ENCODE data around the gene SORCS2.
"Not testable (repeated sequence)": the region's sequence is repeated elsewhere in the genome, so short reads cannot be mapped to it uniquely, and the experiment has no call there.

SORCS2 gene

DNA sequence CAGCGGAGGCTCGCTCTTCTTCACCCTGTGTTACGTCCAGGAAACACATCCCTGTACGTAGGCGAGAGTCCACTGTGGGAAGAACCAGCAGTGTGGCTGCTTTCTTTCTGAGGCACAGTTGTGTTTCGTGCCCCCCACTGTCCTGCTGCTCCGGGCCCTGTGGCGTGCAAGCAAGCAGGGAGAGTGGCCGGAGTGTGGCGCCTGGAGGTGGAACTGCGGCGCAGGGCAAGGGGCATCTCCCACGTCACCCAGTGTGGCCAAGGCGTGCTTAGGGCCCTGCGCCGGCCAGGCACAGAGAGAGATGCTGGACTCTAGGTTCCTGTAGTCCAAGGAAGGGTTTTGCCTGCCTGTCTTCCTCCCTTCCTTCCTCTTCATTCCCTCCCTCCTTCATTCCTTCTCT is 255.7 kb downstream of the SORCS2 start:
- H3F3A ChIP-seq (ENCODE audit: control insufficient read depth, insufficient read depth) = no peaks in the 10 kb centered on the region
- H3K79me2 ChIP-seq (ENCODE audit: control insufficient read depth, low read length) = no peaks in the 10 kb centered on the region
- H3K9me3 ChIP-seq (ENCODE audit: control insufficient read depth, insufficient read depth, low read length) = peaks cover 17% of the 10 kb centered on the region

GRCh38 chr4:7450775-7451433 is 258.6 kb downstream of the SORCS2 start:
- Histone ChIP-seq H3K27me3 (ENCODE audit: control insufficient read depth, low read length) (no peaks in the 10 kb centered on the region), H3K4me1 (ENCODE audit: control insufficient read depth, low read length) (no peaks in the 10 kb centered on the region), H3K4me3 (ENCODE audit: low read length) (no peak overlapping the region), H3K36me3 (ENCODE audit: control insufficient read depth, low read length) (no peaks in the 10 kb centered on the region), H3K9me3 (ENCODE audit: control insufficient read depth, insufficient read depth, low read length) (peaks cover 17% of the 10 kb centered on the region), H3F3A (ENCODE audit: control insufficient read depth, insufficient read depth) (no peaks in the 10 kb centered on the region), H3K9me2 (replicated peaks; ENCODE audit: control insufficient read depth, low read length) (no peaks in the 10 kb centered on the region), H3K4me2 (ENCODE audit: low read length) (no peak overlapping the region), H4K20me1 (ENCODE audit: control insufficient read depth, insufficient read depth, low read depth, low read length) (no peaks in the 10 kb centered on the region), H3K79me2 (ENCODE audit: control insufficient read depth, low read length) (no peaks in the 10 kb centered on the region), H3K27ac (ENCODE audit: low read depth, low read length) (no peak overlapping the region)
- no peak for TF ChIP-seq EZH2phosphoT487 (IDR thresholded peaks at IDR 0.05; ENCODE audit: borderline replicate concordance, low read length)

More for the DNA sequence above, 255.7 kb downstream of the SORCS2 start:
- Histone ChIP-seq H4K20me1 (ENCODE audit: control insufficient read depth, insufficient read depth, low read depth, low read length) (no peaks in the 10 kb centered on the region), H3K9me2 (replicated peaks; ENCODE audit: control insufficient read depth, low read length) (no peaks in the 10 kb centered on the region), H3K4me2 (ENCODE audit: low read length) (no peak overlapping the region), H3K27ac (ENCODE audit: low read depth, low read length) (no peak overlapping the region), H3K4me3 (ENCODE audit: low read length) (no peak overlapping the region), H3K36me3 (ENCODE audit: control insufficient read depth, low read length) (no peaks in the 10 kb centered on the region), H3K4me1 (ENCODE audit: control insufficient read depth, low read length) (no peaks in the 10 kb centered on the region), H3K27me3 (ENCODE audit: control insufficient read depth, low read length) (no peaks in the 10 kb centered on the region)
- TF ChIP-seq CTCF (IDR thresholded peaks at IDR 0.05; ENCODE audit: low read depth, low read length, poor library complexity, severe bottlenecking) (no peak), EZH2phosphoT487 (IDR thresholded peaks at IDR 0.05; ENCODE audit: borderline replicate concordance, low read length) (no peak)

DNA sequence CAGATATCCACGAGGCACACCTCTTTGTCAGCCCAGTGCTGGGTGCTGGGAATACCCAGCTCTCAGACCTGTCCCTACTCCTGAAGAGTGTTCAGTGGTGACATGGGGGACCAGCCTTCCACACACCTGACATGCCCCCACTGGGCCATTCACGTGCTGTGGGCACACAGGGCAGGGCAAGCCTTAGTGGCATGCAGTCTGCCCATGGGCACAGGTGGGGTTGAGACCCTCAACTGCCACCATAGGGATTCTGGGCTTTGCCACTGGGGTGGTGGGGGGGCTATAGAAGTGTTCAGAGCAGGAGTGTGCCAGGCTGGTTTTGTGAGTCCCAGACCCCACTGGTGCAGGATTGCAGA is 259.1 kb downstream of the SORCS2 start:
- Histone ChIP-seq H3K4me3 (ENCODE audit: low read length) (no peak overlapping the region), H3K9me2 (replicated peaks; ENCODE audit: control insufficient read depth, low read length) (no peaks in the 10 kb centered on the region), H3K36me3 (ENCODE audit: control insufficient read depth, low read length) (no peaks in the 10 kb centered on the region), H4K20me1 (ENCODE audit: control insufficient read depth, insufficient read depth, low read depth, low read length) (no peaks in the 10 kb centered on the region), H3K9me3 (ENCODE audit: control insufficient read depth, insufficient read depth, low read length) (peaks cover 17% of the 10 kb centered on the region), H3K27me3 (ENCODE audit: control insufficient read depth, low read length) (no peaks in the 10 kb centered on the region), H3F3A (ENCODE audit: control insufficient read depth, insufficient read depth) (no peaks in the 10 kb centered on the region), H3K27ac (ENCODE audit: low read depth, low read length) (no peak overlapping the region), H3K4me2 (ENCODE audit: low read length) (no peak overlapping the region), H3K4me1 (ENCODE audit: control insufficient read depth, low read length) (no peaks in the 10 kb centered on the region), H3K79me2 (ENCODE audit: control insufficient read depth, low read length) (no peaks in the 10 kb centered on the region)
- TF ChIP-seq EZH2phosphoT487 (IDR thresholded peaks at IDR 0.05; ENCODE audit: borderline replicate concordance, low read length) (no peak), CTCF (IDR thresholded peaks at IDR 0.05; ENCODE audit: low read depth, low read length, poor library complexity, severe bottlenecking) (no peak)

DNA sequence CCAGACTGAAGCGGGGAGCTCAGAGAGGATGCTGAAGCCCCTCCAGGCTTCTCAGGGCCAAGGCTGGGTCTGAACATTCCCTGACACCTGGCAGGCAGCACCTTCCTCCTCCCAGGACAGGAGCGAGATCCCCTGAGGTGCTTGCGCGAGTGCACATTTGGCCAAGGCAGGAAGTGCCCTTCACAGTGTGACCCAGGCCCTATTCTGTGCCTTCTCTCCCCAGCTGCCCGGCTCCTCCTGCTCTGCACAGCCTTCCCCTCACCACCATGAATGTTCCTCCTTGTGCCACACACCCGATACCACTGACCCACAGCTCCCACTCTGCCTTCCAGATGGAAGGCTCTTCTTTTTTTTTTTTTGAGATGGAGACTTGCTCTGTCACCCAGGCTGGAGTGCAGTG is 259.5 kb downstream of the SORCS2 start:
- no peaks in the 10 kb centered on the region for H3K36me3 ChIP-seq (ENCODE audit: control insufficient read depth, low read length)
- H3K27ac ChIP-seq (ENCODE audit: low read depth, low read length) = no peak overlapping the region
- no peaks in the 10 kb centered on the region for H3F3A ChIP-seq (ENCODE audit: control insufficient read depth, insufficient read depth)
- no peaks in the 10 kb centered on the region for H3K27me3 ChIP-seq (ENCODE audit: control insufficient read depth, low read length)
- H3K9me2 ChIP-seq (replicated peaks; ENCODE audit: control insufficient read depth, low read length) = no peaks in the 10 kb centered on the region
- H4K20me1 ChIP-seq (ENCODE audit: control insufficient read depth, insufficient read depth, low read depth, low read length) = no peaks in the 10 kb centered on the region
- H3K4me2 ChIP-seq (ENCODE audit: low read length) = no peak overlapping the region
- no peaks in the 10 kb centered on the region for H3K79me2 ChIP-seq (ENCODE audit: control insufficient read depth, low read length)
- H3K4me3 ChIP-seq (ENCODE audit: low read length) = no peak overlapping the region
- TF ChIP-seq CTCF (IDR thresholded peaks at IDR 0.05; ENCODE audit: low read depth, low read length, poor library complexity, severe bottlenecking) = no peak
- no peak for TF ChIP-seq EZH2phosphoT487 (IDR thresholded peaks at IDR 0.05; ENCODE audit: borderline replicate concordance, low read length)
- H3K4me1 ChIP-seq (ENCODE audit: control insufficient read depth, low read length) = no peaks in the 10 kb centered on the region; the same call in 1 of the 2 replicates
- H3K9me3 ChIP-seq (ENCODE audit: control insufficient read depth, insufficient read depth, low read length) = peaks cover 17% of the 10 kb centered on the region

- peaks cover 17% of the 10 kb centered on the region for H3K9me3 ChIP-seq (ENCODE audit: control insufficient read depth, insufficient read depth, low read length)
- H3K4me2 ChIP-seq (ENCODE audit: low read length); H4K20me1 ChIP-seq (ENCODE audit: control insufficient read depth, insufficient read depth, low read depth, low read length); H3K9me2 ChIP-seq (replicated peaks; ENCODE audit: control insufficient read depth, low read length); H3F3A ChIP-seq (ENCODE audit: control insufficient read depth, insufficient read depth); H3K36me3 ChIP-seq (ENCODE audit: control insufficient read depth, low read length); H3K4me3 ChIP-seq (ENCODE audit: low read length); H3K4me1 ChIP-seq (ENCODE audit: control insufficient read depth, low read length); H3K27ac ChIP-seq (ENCODE audit: low read depth, low read length); H3K27me3 ChIP-seq (ENCODE audit: control insufficient read depth, low read length); H3K79me2 ChIP-seq (ENCODE audit: control insufficient read depth, low read length): not testable (repeated sequence)
Measured at GRCh38 chr4:7452802-7453201, 260.5 kb downstream of the SORCS2 start.

Measured in DOHH2 (cell line).